ENCODE data around the gene SHCBP1L.
"Not testable (repeated sequence)": the region's sequence is repeated elsewhere in the genome, so short reads cannot be mapped to it uniquely, and the experiment has no call there.

Gene SHCBP1L

DNA sequence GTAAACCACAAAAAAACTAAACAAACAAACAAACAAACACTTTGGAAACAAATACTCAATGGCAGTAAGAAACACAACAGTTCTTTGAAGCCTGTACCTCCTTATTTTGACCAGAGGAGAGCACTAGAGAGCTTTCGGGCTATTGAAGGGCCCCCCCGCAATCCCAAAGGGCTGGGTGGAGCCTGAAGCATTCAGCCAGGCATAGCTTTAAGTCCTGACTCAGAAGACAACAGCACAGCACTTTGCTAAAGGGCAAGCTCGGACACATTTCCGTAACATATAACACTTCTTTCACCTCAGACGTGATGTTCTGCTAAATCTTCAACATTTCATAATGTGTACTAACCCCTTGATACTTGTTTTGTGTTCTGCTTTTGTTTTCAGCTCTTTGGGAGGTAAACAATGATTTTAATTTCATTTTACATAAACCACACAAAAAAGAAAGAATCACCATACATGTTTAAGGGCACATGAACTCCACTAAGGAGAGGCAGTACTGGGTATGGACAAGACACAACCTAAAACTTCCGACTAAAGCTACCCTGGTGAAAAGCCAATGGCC is 9.7 kb upstream of the SHCBP1L start:
- DNase-seq = peak; percentile 10

- DNase-seq = no peak
Observed at GRCh38 chr1:182960046-182960445, 7.1 kb upstream of the SHCBP1L start.

- no peak for DNase-seq
Observed at GRCh38 chr1:182957902-182958395, 5.0 kb upstream of the SHCBP1L start.

DNA sequence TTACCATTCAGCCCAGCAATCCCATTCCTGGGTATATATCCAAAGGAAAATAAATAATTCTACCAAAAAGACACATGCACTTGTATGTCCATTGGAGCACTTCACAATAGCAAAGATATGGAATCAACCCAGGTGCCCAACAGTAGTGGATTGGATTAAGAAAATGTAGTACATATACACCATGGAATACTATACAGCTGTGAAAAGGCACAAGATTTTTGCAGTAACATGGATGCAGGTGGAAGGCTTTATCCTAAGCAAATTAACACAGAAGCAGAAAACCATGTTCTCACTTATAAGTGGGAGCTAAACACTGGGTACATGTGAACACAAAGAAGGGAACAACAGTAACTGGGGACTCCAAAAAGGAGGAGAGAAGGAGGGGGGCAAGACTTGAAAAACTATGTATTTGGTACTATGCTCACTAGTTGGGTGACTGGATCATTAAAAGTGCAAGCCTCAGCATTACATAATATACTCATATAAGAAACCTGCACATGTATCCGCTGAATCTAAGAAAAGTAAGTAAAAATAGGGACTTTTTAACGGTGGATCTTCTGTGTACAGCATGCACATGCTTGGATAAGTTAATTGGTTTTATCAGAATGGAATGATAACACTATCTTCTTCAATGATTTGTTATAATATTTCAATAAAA is 3.9 kb upstream of the SHCBP1L start:
- DNase-seq = no peak

DNA sequence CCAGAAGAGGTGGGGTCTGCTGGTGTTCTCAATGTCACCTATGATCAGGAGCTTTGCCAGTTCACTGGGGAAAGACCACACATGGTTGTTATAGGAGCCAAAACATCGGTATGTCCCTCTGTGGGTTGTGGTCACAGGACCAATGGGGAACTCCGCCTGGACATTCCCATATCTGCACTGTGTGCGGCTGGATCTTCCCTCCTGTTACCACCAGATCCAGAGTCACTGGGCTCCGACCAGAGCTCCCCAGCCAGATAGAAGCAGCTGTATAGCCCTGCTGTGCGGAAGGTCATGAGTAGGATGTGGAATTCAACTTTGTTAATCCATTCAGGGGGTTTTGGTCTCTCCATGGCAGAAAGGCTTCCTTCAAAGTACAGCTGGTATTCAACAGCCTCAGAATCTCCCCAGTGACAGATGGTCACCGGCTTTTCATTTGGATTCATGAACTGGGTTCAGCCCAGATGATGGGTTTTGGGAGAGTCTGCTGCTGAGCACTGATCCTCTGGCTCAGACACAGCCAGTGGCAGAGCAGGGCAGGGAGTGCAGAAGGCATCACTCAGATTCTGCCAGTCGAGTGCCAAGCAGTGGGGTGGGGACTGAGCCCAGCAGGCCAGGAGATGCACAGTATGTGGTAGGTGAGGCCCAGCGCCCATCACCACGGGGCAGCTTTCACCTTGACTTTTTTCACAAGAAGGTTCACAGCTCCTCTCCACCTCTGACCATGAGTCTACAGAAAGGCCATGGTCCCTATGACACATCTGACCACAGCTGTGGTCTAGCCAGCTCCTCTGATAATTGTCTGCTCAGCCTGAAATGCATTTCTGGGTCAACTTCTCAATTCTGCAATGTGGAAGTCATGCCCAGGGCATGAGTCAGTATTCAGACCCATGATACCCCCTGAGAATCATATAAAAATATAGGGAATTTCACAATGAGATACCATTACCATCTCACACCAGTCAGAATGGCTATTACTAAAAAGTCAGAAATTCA is 2.9 kb upstream of the SHCBP1L start:
- DNase-seq = no peak

DNA sequence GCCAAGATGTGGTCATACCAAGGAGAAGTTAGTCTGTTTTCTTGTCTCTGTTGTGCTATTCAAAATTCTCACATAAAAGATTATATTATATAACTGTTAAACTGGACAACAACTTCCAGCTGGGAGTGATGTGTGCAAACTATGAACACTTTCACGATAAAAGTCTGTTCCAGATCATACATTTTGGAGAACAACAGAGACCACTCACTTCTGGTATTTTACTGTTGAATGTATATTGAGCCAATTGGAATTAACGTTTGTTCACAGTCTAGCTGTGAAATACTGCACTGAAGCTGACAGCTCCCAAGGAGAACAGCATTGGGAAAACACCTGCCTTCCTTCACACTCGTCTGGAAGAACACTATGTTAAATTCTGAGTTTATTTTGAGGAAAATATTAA is 860 bp upstream of the SHCBP1L start:
- no peak for DNase-seq

DNA sequence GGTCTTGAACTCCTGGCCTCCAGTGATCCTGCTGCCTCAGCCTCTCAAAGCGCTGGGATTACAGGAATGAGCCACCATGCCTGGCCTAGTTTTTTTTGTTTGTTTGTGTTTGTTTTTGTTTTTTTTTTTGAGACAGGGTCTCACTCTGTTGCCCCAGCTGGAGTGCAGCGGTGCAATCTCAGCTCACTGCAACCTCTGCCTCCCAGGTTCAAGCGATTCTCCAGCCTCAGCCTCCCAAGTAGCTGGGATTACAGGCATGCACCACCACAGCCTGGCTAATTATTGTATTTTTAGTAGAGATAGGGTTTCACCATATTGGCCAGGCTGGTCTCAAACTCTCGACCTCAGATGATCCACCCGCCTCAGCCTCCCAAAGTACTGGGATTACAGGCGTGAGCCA is 9.6 kb downstream of the SHCBP1L start:
- DNase-seq = not testable (repeated sequence)

GRCh38 chr1:182942145-182942544 is 10.8 kb downstream of the SHCBP1L start:
- DNase-seq = not testable (repeated sequence)

DNA sequence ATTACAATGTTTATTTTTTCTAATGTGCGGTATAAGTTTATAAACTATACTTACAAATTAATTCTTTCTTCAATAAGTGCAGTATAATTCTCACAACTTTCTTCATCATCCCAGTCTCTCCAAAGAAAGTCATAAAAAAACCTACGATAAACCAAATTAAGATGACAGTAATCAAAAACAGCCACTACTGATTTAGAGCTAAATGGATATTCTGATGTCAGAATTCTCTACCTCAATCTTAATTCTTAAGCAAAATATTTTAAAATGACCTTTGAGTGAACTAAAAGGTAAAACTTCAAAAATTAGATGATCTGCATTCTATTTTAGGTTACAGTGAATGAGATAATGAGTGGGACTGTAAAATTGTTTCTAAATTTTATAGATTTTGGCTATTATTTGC is 13.6 kb downstream of the SHCBP1L start:
- no peak for DNase-seq

GRCh38 chr1:182935716-182936115 is 17.2 kb downstream of the SHCBP1L start:
- DNase-seq = no peak

GRCh38 chr1:182930985-182931384 is 22.0 kb downstream of the SHCBP1L start:
- no peak for DNase-seq

GRCh38 chr1:182927693-182928433 is 25.1 kb downstream of the SHCBP1L start:
- no peak for DNase-seq

GRCh38 chr1:182925661-182926060 is 27.3 kb downstream of the SHCBP1L start:
- no peak for DNase-seq

- DNase-seq = no peak
Observed at GRCh38 chr1:182917378-182917777, 35.6 kb downstream of the SHCBP1L start.

GRCh38 chr1:182913401-182913800 is 39.6 kb downstream of the SHCBP1L start:
- DNase-seq = no peak

- no peak for DNase-seq
Observed at GRCh38 chr1:182910143-182910542, 42.8 kb downstream of the SHCBP1L start.

GRCh38 chr1:182909578-182909977 is 43.4 kb downstream of the SHCBP1L start:
- DNase-seq = no peak

- no peak for DNase-seq
Observed at GRCh38 chr1:182905321-182905720, 47.6 kb downstream of the SHCBP1L start.

- DNase-seq = not testable (repeated sequence)
Observed at GRCh38 chr1:182901946-182902345, 51.0 kb downstream of the SHCBP1L start.

DNA sequence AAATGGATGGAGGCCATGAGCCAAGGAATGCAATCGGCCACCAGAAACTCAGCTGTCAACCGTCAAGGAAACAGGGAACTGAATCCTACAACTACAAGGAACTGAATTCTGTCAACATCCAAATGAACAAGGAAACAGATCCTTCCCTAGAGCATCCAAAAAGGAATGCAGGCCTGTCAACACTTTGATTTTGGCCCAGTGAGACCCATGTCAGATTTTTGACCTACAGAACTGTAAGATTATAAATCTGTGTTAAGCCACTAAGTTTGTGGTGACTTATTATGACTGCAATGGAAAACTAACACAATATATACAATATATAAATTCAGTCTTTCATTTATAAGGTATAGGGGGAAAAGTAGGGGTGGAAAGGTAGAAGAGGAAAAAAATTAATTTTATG is 55.3 kb downstream of the SHCBP1L start:
- DNase-seq = no peak

- DNase-seq = no peak
Observed at GRCh38 chr1:182890927-182891610, 61.9 kb downstream of the SHCBP1L start.

- no peak for DNase-seq
Observed at GRCh38 chr1:182889997-182890396, 63.0 kb downstream of the SHCBP1L start.

Measured in stimulated activated CD4-positive, alpha-beta T cell treated with anti-CD3 and anti-CD28 coated beads, Interleukin-4, amount 100 ng/mL, for 1 hour (primary cell).